Heart left ventricle (tissue), 16 donors: Measurements from ENCODE around the gene NCOA3. TPM values are rescaled to one million over a fixed set of nuclear protein-coding genes. Genes with fewer than 3 reads are reported as not detected.
A peak's percentile ranks its signal among the peaks of the same experiment; 100 is the strongest.

Experiments used
- ATAC-seq, 4 donors: fragments of 200-7000 bp; cut with Tn5 transposase; one replicate each; pipeline ENCODE4 v1.9.1; 2020 to 2022; ENCODE audit warnings: moderate library complexity in 4 of 4, mild to moderate bottlenecking in 3 of 4, moderate number of reproducible peaks in 1 of 4
- DNase-seq, 5 donors: peaks; one replicate each; pipeline ENCODE4 v3.0.0-alpha.2; 2020
- H3K27ac ChIP-seq, 12 donors: fragments of 200-600 bp; sonication (generic) in 4 of 12; one replicate each; pipeline versions ENCODE4 v1.5.0 to v1.8.0; 2016 to 2022; ENCODE audit warnings: mild to moderate bottlenecking in 2 of 12
- H3K27me3 ChIP-seq, 9 donors: fragments of 200-600 bp; sonication (generic) in 2 of 9; one replicate each; pipeline versions ENCODE4 v1.5.1 to v1.8.0; 2016 to 2022; ENCODE audit warnings: mild to moderate bottlenecking in 3 of 9
- H3K36me3 ChIP-seq, 9 donors: fragments of 200-600 bp; sonication (generic) in 2 of 9; one replicate each; pipeline versions ENCODE4 v1.5.0 to v1.8.0; 2018 to 2022; ENCODE audit warnings: mild to moderate bottlenecking in 2 of 9
- H3K4me1 ChIP-seq, 12 donors: fragments of 200-600 bp; sonication (generic) in 4 of 12; one replicate each; pipeline versions ENCODE4 v1.5.0 to v1.8.0; 2016 to 2022; ENCODE audit warnings: mild to moderate bottlenecking in 3 of 12
- H3K4me3 ChIP-seq, 12 donors: fragments of 200-600 bp; sonication (generic) in 4 of 12; one replicate each; pipeline versions ENCODE4 v1.5.0 to v1.8.0; 2017 to 2022; ENCODE audit warnings: mild to moderate bottlenecking in 9 of 12, moderate library complexity in 4 of 12
- H3K9me3 ChIP-seq, 12 donors: fragments of 200-600 bp; sonication (generic) in 4 of 12; one replicate each; pipeline versions ENCODE4 v1.5.0 to v1.8.0; 2016 to 2022; ENCODE audit warnings: mild to moderate bottlenecking in 1 of 12
- CTCF ChIP-seq, 12 donors: fragments of 200-600 bp; sonication (generic) in 4 of 12; IDR thresholded peaks; one replicate each; pipeline versions ENCODE4 v1.5.0 to v1.8.0; 2018 to 2022; ENCODE audit warnings: antibody characterized with exemption in 12 of 12, mild to moderate bottlenecking in 5 of 12
- POLR2A ChIP-seq, 2 donors: fragments of 450-650 bp; IDR thresholded peaks; one replicate each; pipeline ENCODE4 v1.6.1; 2017; ENCODE audit warnings: antibody characterized with exemption in 2 of 2, mild to moderate bottlenecking in 2 of 2, moderate library complexity in 2 of 2
- WGBS, 4 donors: extraction: QIAGEN DNeasy Blood & Tissue Kit in 2 of 4; methylation state at CpG; one replicate each; pipeline versions ENCODE4 v1.1.5 to v1.1.7; 2013 to 2018; 5-methylcytosine and 5-hydroxymethylcytosine counted together
- intact Hi-C, 10 donors: fragments of 100-400 bp; cut with DNase I; formaldehyde crosslinking; loops; one replicate each; pipeline versions ENCODE4 v1.11.1 to v1.14.2; 2022
- polyA plus RNA-seq, 2 donors: library from polyadenylated mRNA; stranded (reverse); fragments of 200-250 nt; gene quantifications; one replicate each; pipeline ENCODE4 v1.2.3, GENCODE V29; 2013
- total RNA-seq, 9 donors: library from RNA; depleted of rRNA in 2 of 9; stranded (reverse); fragments of >200 nt in 2 of 9; fragmentation: NEBNext Ultra II Directional in 3 of 9; extraction: Animal tissue kit (Norgen Biotek cat#: 25700) in 3 of 9; gene quantifications; one replicate each; pipeline versions ENCODE4 v1.1.0 to v1.2.4, GENCODE V29; 2016 to 2023
- donor health status: ischemic (EF 13 %, LVEDD 7.1; RV severe dilation, severe dysfunction).
- donor health status: healthy with polysubstance abuse.
- donor health status: DM: no; HTN: yes; CAD: no.
- donor health status: DM: no; HTN: no; CAD: no.
- donor health status: ischemic (EF 25% LVEDD 6.9; RV normal size, moderate dysfunction).
- donor health status: ischemic (EF 25% LVEDD 5.7; RV mildly dilated, moderate dysfunction).
- donor health status: healthy.
- donor health status: DM: yes; HTN: yes; CAD: no.
- donor health status: ischemic (EF 35%, LVEDD 5.7; RV mildly dilated, moderate dysfunction).
- donor health status: nonischemic (EF 11% LVEDD 7.7; RV severe dilation, severe dysfunction).
- donor health status: DM: yes; HTN: yes; CAD: no.
- donor health status: PGD.
- donor health status: ischemic (EF 29% LVEDD 5.4; RV normal size, mild dysfunction).
- donor health status: nonischemic (EF 23%, LVEDD 6.1; RV moderate dilation, normal function).

Gene NCOA3
- total and polyA plus RNA-seq, 11 donors = 6.7 to 39.3 (median 25.3) TPM

- no peaks in the 10 kb centered on the region for H3K27me3 ChIP-seq
- peak in 1 of 5 donors; percentile 56 for DNase-seq
- WGBS, 4 donors = 47 to 70% (median 56%) methylated on average over 7 of the region's 7 CpGs
These were observed 203.8 kb downstream of the NCOA3 start for GRCh38 chr20:47705497-47705856.

GRCh38 chr20:47706345-47706744 is 204.7 kb downstream of the NCOA3 start:
- ATAC-seq (peak in 1 of 4 donors; percentile 34), DNase-seq (no peak)
- no peak overlapping the region for H3K4me3 ChIP-seq
- 69 to 78% (median 75%) methylated on average over 5 of the region's 5 CpGs for WGBS, 4 donors
- H3K27ac ChIP-seq = peak overlapping the region in 8 of 12 donors; percentile 15 to 69 (median 40)
- H3K36me3 ChIP-seq = peaks cover 0 to 8% (median 0%) of the 10 kb centered on the region in 9 donors
- peaks cover 0 to 50% (median 19%) of the 10 kb centered on the region in 12 donors for H3K4me1 ChIP-seq
- intact Hi-C loops = no loop called here
- H3K27me3 ChIP-seq = no peaks in the 10 kb centered on the region
- TF ChIP-seq CTCF (IDR thresholded peaks at IDR 0.05) (no peak), POLR2A (IDR thresholded peaks at IDR 0.05) (no peak)
- H3K9me3 ChIP-seq = no peaks in the 10 kb centered on the region

More at GRCh38 chr20:47705497-47705856, 203.8 kb downstream of the NCOA3 start:
- Histone ChIP-seq H3K36me3 (peaks cover 0 to 15% (median 0%) of the 10 kb centered on the region in 9 donors), H3K4me1 (peaks cover 0 to 50% (median 19%) of the 10 kb centered on the region in 12 donors), H3K9me3 (no peaks in the 10 kb centered on the region), H3K27ac (peak overlapping the region in 9 of 12 donors; percentile 17 to 69 (median 43)), H3K4me3 (no peak overlapping the region)
- ATAC-seq = peak in 3 of 4 donors; percentile 13 to 27 (median 26)
- intact Hi-C loops = loop anchor here in 3 of 10 donors (1.0 to 2.0 kb wide), 2 partner anchors 23 kb away; no protein-coding TSS in a partner anchor
- TF ChIP-seq CTCF (IDR thresholded peaks at IDR 0.05) (no peak), POLR2A (IDR thresholded peaks at IDR 0.05) (no peak)

Other genes starting within 250 kb of the NCOA3 start
- gene ZMYND8, start 145.2 kb upstream of the NCOA3 start, total RNA-seq = 10 to 100 TPM; 21.7 to 46.4 (median 28.9) TPM
- 10 to 100 TPM; 11.3 to 11.9 TPM for gene ZMYND8, start 145.2 kb upstream of the NCOA3 start, polyA plus RNA-seq